Naive thymus-derived CD4-positive, alpha-beta T cell (primary cell): ENCODE results near the gene TOP2A. TPM values are rescaled to one million over a fixed set of nuclear protein-coding genes. Genes with fewer than 3 reads are reported as not detected.
A peak's percentile ranks its signal among the peaks of the same experiment; 100 is the strongest.
"Not testable (repeated sequence)": the region's sequence is repeated elsewhere in the genome, so short reads cannot be mapped to it uniquely, and the experiment has no call there.

Experiments used
- ATAC-seq: fragments of 150-1000 bp; cut with Tn5 transposase; 2 replicates; pipeline ENCODE4 v1.10.0; 2021; ENCODE audit warnings: mild to moderate bottlenecking, moderate library complexity
- CTCF ChIA-PET: fragments of 350-600 bp; sonication (Branson Sonifier 250); formaldehyde crosslinking; loops from one replicate; lab custom pipeline; 2021; ENCODE audit warnings: antibody characterized with exemption; lab: Charles Lee
- POLR2A ChIA-PET: fragments of 350-600 bp; sonication (Branson Sonifier 250); formaldehyde crosslinking; loops from one replicate; lab custom pipeline; 2021; ENCODE audit warnings: antibody characterized with exemption, inconsistent platforms; lab: Charles Lee
- DNase-seq, 9 donors: peaks; one replicate each; pipeline versions ENCODE4 v3.0.0 to v3.0.0-alpha.2; 2020 to 2022; ENCODE audit warnings: mixed read lengths in 1 of 9
- H3K27ac ChIP-seq: one replicate; pipeline ENCODE4 v1.7.0; 2013; ENCODE audit warnings: mild to moderate bottlenecking, low read depth, low read length, moderate library complexity
- H3K27me3 ChIP-seq, 2 donors: one replicate each; pipeline ENCODE4 v1.7.0; 2013; ENCODE audit warnings: low read length in 2 of 2, mild to moderate bottlenecking in 2 of 2, moderate library complexity in 2 of 2; ENCODE audit not compliant: control insufficient read depth in 2 of 2, insufficient read depth in 2 of 2
- H3K36me3 ChIP-seq, 3 experiments: 1 replicate in 2 of 3; 2 replicates in 1 of 3; pipeline ENCODE4 v1.7.0; 2013; ENCODE audit warnings: low read length in 3 of 3, mild to moderate bottlenecking in 3 of 3, moderate library complexity in 1 of 3; ENCODE audit not compliant: insufficient read depth in 3 of 3, control insufficient read depth in 2 of 3
- H3K4me1 ChIP-seq, 2 donors: one replicate each; pipeline ENCODE4 v1.7.0; 2013; ENCODE audit warnings: low read length in 2 of 2, mild to moderate bottlenecking in 2 of 2, moderate library complexity in 1 of 2; ENCODE audit not compliant: control insufficient read depth in 2 of 2, insufficient read depth in 2 of 2
- H3K4me3 ChIP-seq: 2 replicates; pipeline ENCODE4 v1.7.0; 2013; ENCODE audit warnings: mild to moderate bottlenecking, low read length
- H3K9me3 ChIP-seq, 3 experiments: 1 replicate in 2 of 3; 2 replicates in 1 of 3; pipeline ENCODE4 v1.7.0; 2013; ENCODE audit warnings: low read length in 3 of 3; ENCODE audit not compliant: control insufficient read depth in 2 of 3
- H3K27ac Mint-ChIP-seq, 9 donors: one replicate each; pipeline ENCODE4 v1.8.0; 2020 to 2022; ENCODE audit warnings: mixed read lengths in 9 of 9, mild to moderate bottlenecking in 8 of 9, moderate library complexity in 5 of 9, inconsistent platforms in 2 of 9
- H3K27me3 Mint-ChIP-seq, 5 donors: one replicate each; pipeline ENCODE4 v1.8.0; 2021 to 2022; ENCODE audit warnings: mixed read lengths in 5 of 5, mild to moderate bottlenecking in 1 of 5
- H3K36me3 Mint-ChIP-seq, 5 donors: one replicate each; pipeline ENCODE4 v1.8.0; 2020 to 2022; ENCODE audit warnings: mixed read lengths in 5 of 5, mild to moderate bottlenecking in 3 of 5, inconsistent platforms in 1 of 5
- H3K4me1 Mint-ChIP-seq, 7 donors: one replicate each; pipeline ENCODE4 v1.8.0; 2020 to 2022; ENCODE audit warnings: mixed read lengths in 7 of 7, mild to moderate bottlenecking in 3 of 7, inconsistent platforms in 1 of 7
- H3K4me3 Mint-ChIP-seq, 10 donors: one replicate each; pipeline ENCODE4 v1.8.0; 2020 to 2022; ENCODE audit warnings: mild to moderate bottlenecking in 10 of 10, mixed read lengths in 10 of 10, moderate library complexity in 6 of 10, inconsistent platforms in 2 of 10
- H3K9me3 Mint-ChIP-seq, 11 donors: one replicate each; pipeline ENCODE4 v1.8.0; 2020 to 2022; ENCODE audit warnings: mixed read lengths in 11 of 11, mild to moderate bottlenecking in 4 of 11, inconsistent platforms in 1 of 11, moderate library complexity in 1 of 11
- intact Hi-C, 2 donors: fragments of 100-400 bp; cut with micrococcal nuclease; formaldehyde crosslinking; loops; one replicate each; pipeline ENCODE4 v1.15.1; 2023
- polyA plus RNA-seq, 2 donors: library from polyadenylated mRNA; unstranded; fragments of 300-500 nt; fragmentation: Illumina TruSeq; gene quantifications; one replicate each; pipeline ENCODE4 v1.2.3, GENCODE V29; 2021
- total RNA-seq, 6 experiments: library from RNA in 5 of 6; stranded (reverse) in 5 of 6; gene quantifications; 1 replicate in 5 of 6; 2 replicates in 1 of 6; pipeline ENCODE4 v1.2.3 and lab custom pipeline; 2021 to 2026

The TOP2A gene
- total and polyA plus RNA-seq, 7 experiments from 2014 or later = 0.54 to 273 (median 1.2) TPM; not detected in 2

- H3K9me3 Mint-ChIP-seq = peaks cover 0 to 2% (median 0%) of the 10 kb centered on the region in 11 donors
- DNase-seq (no peak), ATAC-seq (no peak)
- Histone ChIP-seq H3K4me1 (no peaks in the 10 kb centered on the region), H3K9me3 (no peaks in the 10 kb centered on the region), H3K36me3 (no peaks in the 10 kb centered on the region), H3K27ac (no peak overlapping the region), H3K4me3 (no peak overlapping the region), H3K27me3 (no peaks in the 10 kb centered on the region)
- H3K36me3 Mint-ChIP-seq = peaks cover 0 to 2% (median 0%) of the 10 kb centered on the region in 5 donors
- peaks cover 0 to 7% (median 5%) of the 10 kb centered on the region in 7 donors for H3K4me1 Mint-ChIP-seq
- peaks cover 0 to 5% (median 4%) of the 10 kb centered on the region in 5 donors for H3K27me3 Mint-ChIP-seq
- CTCF ChIA-PET = no interaction called here
- intact Hi-C loops = no loop called here
- H3K27ac Mint-ChIP-seq = no peak overlapping the region
- POLR2A ChIA-PET = interaction anchor here (0.7 kb wide), 1 partner anchor 393 kb away, joined by 3 read pairs; the partner anchor contains the start of gene KRT26
- no peak overlapping the region for H3K4me3 Mint-ChIP-seq
Observed at GRCh38 chr17:40378966-40379365, 38.7 kb downstream of the TOP2A start.

DNA sequence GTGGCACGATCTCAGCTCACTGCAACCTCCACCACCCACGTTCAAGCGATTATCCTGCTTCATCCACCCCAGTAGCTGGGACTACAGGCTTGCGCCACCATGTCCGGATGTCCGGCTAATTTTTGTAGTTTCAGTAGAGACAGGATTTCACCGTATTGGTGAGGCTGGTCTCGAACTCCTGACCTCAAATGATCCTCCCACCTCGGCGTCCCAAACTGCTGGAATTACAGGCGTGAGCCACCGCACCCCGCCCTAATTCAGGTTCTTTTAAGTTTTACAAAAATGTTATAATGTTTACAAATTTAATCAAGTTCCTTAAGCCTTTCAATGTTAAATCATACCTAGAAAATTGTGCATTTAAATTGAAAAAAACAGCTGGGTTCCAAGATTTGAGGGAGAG is 39.9 kb downstream of the TOP2A start:
- ATAC-seq = no peak
- POLR2A ChIA-PET = no interaction called here

DNA sequence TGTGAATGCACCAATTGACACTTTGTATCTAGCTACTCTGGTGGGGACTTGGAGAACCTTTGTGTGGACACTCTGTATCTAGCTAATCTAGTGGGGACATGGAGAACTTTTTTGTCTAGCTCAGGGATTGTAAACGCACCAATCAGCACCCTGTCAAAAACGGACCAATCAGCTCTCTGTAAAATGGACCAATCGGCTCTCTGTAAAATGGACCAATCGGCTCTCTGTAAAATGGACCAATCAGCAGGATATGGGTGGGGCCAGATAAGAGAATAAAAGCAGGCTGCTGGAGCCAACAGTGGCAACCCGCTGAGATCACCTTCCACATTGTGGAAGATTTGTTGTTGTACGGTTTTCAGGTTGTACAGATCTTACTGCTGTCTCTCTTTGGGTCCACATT is 41.2 kb downstream of the TOP2A start:
- CTCF ChIA-PET = interaction anchor here (0.6 kb wide), 1 partner anchor 136 kb away, joined by 5 read pairs; no protein-coding TSS in a partner anchor
- H3K9me3 ChIP-seq, H3K36me3 Mint-ChIP-seq, H3K27me3 Mint-ChIP-seq, H3K4me1 ChIP-seq, H3K4me3 ChIP-seq, H3K27me3 ChIP-seq, H3K27ac ChIP-seq, intact Hi-C loops, ATAC-seq, H3K36me3 ChIP-seq, H3K9me3 Mint-ChIP-seq: not testable (repeated sequence)
- Mint-ChIP-seq H3K27ac (peak overlapping the region in 1 of 9 donors; percentile 31), H3K4me3 (peak overlapping the region in 5 of 10 donors; percentile 4 to 70 (median 20)), H3K4me1 (peaks cover 1 to 20% (median 5%) of the 10 kb centered on the region in 7 donors)
- POLR2A ChIA-PET = interaction anchor here (0.7 kb wide), 1 partner anchor 98 kb away, joined by 3 read pairs; no protein-coding TSS in a partner anchor
- DNase-seq = peak in 2 of 9 donors; percentile 26 to 27

More for the DNA sequence above, 39.9 kb downstream of the TOP2A start:
- H3K27ac ChIP-seq = no peak overlapping the region
- no peaks in the 10 kb centered on the region for H3K4me1 ChIP-seq
- intact Hi-C loops = no loop called here
- CTCF ChIA-PET = no interaction called here
- peaks cover 0 to 5% (median 0%) of the 10 kb centered on the region in 11 donors for H3K9me3 Mint-ChIP-seq
- H3K4me1 Mint-ChIP-seq = peaks cover 0 to 12% (median 5%) of the 10 kb centered on the region in 7 donors
- no peaks in the 10 kb centered on the region for H3K9me3 ChIP-seq
- DNase-seq = no peak
- no peak overlapping the region for H3K27ac Mint-ChIP-seq
- no peak overlapping the region for H3K4me3 ChIP-seq
- peaks cover 0 to 3% (median 0%) of the 10 kb centered on the region in 5 donors for H3K36me3 Mint-ChIP-seq
- no peak overlapping the region for H3K4me3 Mint-ChIP-seq
- no peaks in the 10 kb centered on the region for H3K27me3 ChIP-seq
- H3K27me3 Mint-ChIP-seq = peaks cover 0 to 5% (median 4%) of the 10 kb centered on the region in 5 donors
- H3K36me3 ChIP-seq = no peaks in the 10 kb centered on the region

GRCh38 chr17:40375786-40376185 is 41.9 kb downstream of the TOP2A start:
- H3K27me3 Mint-ChIP-seq, ATAC-seq: not testable (repeated sequence)
- POLR2A ChIA-PET = interaction anchor here (0.7 kb wide), 1 partner anchor 99 kb away, joined by 3 read pairs; no protein-coding TSS in a partner anchor

GRCh38 chr17:40374821-40375498 is 42.7 kb downstream of the TOP2A start:
- no peak overlapping the region for H3K4me3 ChIP-seq
- H3K4me1 ChIP-seq = no peaks in the 10 kb centered on the region
- H3K27me3 Mint-ChIP-seq = peaks cover 0 to 5% (median 4%) of the 10 kb centered on the region in 5 donors
- ATAC-seq (no peak), DNase-seq (no peak)
- H3K4me3 Mint-ChIP-seq = no peak overlapping the region
- POLR2A ChIA-PET = no interaction called here
- no peaks in the 10 kb centered on the region for H3K27me3 ChIP-seq
- peaks cover 4 to 24% (median 5%) of the 10 kb centered on the region in 7 donors for H3K4me1 Mint-ChIP-seq
- H3K9me3 Mint-ChIP-seq = peaks cover 0 to 8% (median 0%) of the 10 kb centered on the region in 11 donors
- H3K9me3 ChIP-seq = no peaks in the 10 kb centered on the region
- H3K36me3 Mint-ChIP-seq = peaks cover 0 to 6% (median 0%) of the 10 kb centered on the region in 5 donors
- CTCF ChIA-PET = no interaction called here
- intact Hi-C loops = no loop called here
- H3K36me3 ChIP-seq = no peaks in the 10 kb centered on the region
- no peak overlapping the region for H3K27ac ChIP-seq
- H3K27ac Mint-ChIP-seq = peak overlapping the region in 1 of 9 donors; percentile 11

More at GRCh38 chr17:40375786-40376185, 41.9 kb downstream of the TOP2A start:
- H3K9me3 ChIP-seq, H3K9me3 Mint-ChIP-seq, DNase-seq, H3K27ac Mint-ChIP-seq, H3K4me3 ChIP-seq, H3K4me3 Mint-ChIP-seq, H3K36me3 ChIP-seq, CTCF ChIA-PET, H3K36me3 Mint-ChIP-seq, H3K27ac ChIP-seq, intact Hi-C loops, H3K4me1 ChIP-seq, H3K27me3 ChIP-seq: not testable (repeated sequence)
- H3K4me1 Mint-ChIP-seq = peaks cover 4 to 24% (median 5%) of the 10 kb centered on the region in 7 donors

GRCh38 chr17:40373999-40374398 is 43.7 kb downstream of the TOP2A start:
- no peak overlapping the region for H3K4me3 Mint-ChIP-seq
- peaks cover 0 to 6% (median 0%) of the 10 kb centered on the region in 5 donors for H3K36me3 Mint-ChIP-seq
- intact Hi-C loops = no loop called here
- no peak overlapping the region for H3K27ac Mint-ChIP-seq
- peaks cover 0 to 8% (median 0%) of the 10 kb centered on the region in 11 donors for H3K9me3 Mint-ChIP-seq
- no peaks in the 10 kb centered on the region for H3K36me3 ChIP-seq
- H3K4me1 ChIP-seq = no peaks in the 10 kb centered on the region
- ATAC-seq (no peak), DNase-seq (no peak)
- no peaks in the 10 kb centered on the region for H3K27me3 ChIP-seq
- ChIA-PET POLR2A (interaction anchor here (1.0 kb wide), 1 partner anchor 13 kb away, joined by 3 read pairs; no protein-coding TSS in a partner anchor), CTCF (no interaction called here)
- H3K4me1 Mint-ChIP-seq = peaks cover 4 to 26% (median 5%) of the 10 kb centered on the region in 7 donors
- no peaks in the 10 kb centered on the region for H3K9me3 ChIP-seq
- H3K4me3 ChIP-seq = no peak overlapping the region
- peaks cover 0 to 5% (median 4%) of the 10 kb centered on the region in 5 donors for H3K27me3 Mint-ChIP-seq
- no peak overlapping the region for H3K27ac ChIP-seq
